ENCODE data around the gene AMZ1. TPM values are rescaled to one million over a fixed set of nuclear protein-coding genes. Genes with fewer than 3 reads are reported as not detected.

The AMZ1 gene
- total RNA-seq, 1 donor from 2014 or later: 1.2 TPM

GRCh38 chr7:2702594-2702957 is 14.6 kb downstream of the AMZ1 start:
- Mint-ChIP-seq H3K9me3 (no peaks in the 10 kb centered on the region), H3K27ac (peak overlapping the region; percentile 2), H3K4me3 (no peak overlapping the region), H3K27me3 (no peaks in the 10 kb centered on the region), H3K4me1 (ENCODE audit: unreplicated experiment) (peaks cover 6% of the 10 kb centered on the region), H3K36me3 (no peaks in the 10 kb centered on the region)
- TF ChIP-seq, protein P1, sequence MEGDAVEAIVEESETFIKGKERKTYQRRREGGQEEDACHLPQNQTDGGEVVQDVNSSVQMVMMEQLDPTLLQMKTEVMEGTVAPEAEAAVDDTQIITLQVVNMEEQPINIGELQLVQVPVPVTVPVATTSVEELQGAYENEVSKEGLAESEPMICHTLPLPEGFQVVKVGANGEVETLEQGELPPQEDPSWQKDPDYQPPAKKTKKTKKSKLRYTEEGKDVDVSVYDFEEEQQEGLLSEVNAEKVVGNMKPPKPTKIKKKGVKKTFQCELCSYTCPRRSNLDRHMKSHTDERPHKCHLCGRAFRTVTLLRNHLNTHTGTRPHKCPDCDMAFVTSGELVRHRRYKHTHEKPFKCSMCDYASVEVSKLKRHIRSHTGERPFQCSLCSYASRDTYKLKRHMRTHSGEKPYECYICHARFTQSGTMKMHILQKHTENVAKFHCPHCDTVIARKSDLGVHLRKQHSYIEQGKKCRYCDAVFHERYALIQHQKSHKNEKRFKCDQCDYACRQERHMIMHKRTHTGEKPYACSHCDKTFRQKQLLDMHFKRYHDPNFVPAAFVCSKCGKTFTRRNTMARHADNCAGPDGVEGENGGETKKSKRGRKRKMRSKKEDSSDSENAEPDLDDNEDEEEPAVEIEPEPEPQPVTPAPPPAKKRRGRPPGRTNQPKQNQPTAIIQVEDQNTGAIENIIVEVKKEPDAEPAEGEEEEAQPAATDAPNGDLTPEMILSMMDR (conservative IDR thresholded peaks at IDR 0.05): no peak
- DNase-seq (ENCODE audit: extremely low spot score, unreplicated experiment): no peak

DNA sequence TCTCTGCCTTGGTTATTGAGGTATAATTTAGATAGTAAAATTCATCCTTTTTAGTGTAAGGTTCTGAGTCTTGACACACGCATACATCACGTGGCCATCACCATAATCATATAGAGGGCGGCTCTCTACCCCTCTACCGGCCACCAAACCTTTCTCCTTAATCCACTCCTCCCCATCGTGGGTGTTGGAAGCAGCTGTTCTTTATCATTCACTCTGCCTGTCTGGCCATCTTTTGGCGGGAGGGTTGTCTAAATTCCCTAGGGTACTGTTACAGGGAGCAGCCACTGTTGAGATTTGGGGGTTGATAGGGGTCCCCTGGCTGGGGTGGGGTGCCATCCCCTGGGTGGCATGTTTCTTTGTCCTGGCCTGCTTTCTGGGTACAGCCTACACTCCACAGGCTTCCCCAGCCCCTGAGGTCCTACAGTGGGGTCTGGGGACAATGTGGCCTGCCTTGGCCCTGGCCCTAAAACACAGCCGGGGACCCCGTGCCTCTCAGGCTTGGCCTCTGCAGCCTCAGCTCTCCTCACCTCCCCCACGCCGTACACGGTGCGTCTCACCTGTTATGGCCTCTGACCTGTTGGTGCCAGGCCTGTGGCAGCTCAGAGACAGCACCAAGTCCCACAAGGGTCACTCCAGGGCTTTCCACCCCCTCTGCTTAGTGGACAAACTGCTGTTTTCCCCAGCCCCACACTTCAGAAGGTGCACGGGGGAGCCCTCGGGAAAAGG is 17.5 kb downstream of the AMZ1 start:
- Mint-ChIP-seq H3K27me3 (no peaks in the 10 kb centered on the region), H3K9me3 (no peaks in the 10 kb centered on the region), H3K27ac (no peak overlapping the region), H3K36me3 (no peaks in the 10 kb centered on the region), H3K4me3 (no peak overlapping the region), H3K4me1 (ENCODE audit: unreplicated experiment) (peaks cover 6% of the 10 kb centered on the region)
- no peak for DNase-seq (ENCODE audit: extremely low spot score, unreplicated experiment)
- TF ChIP-seq, protein P1 (conservative IDR thresholded peaks at IDR 0.05): no peak

- no peak overlapping the region for H3K27ac Mint-ChIP-seq
- no peaks in the 10 kb centered on the region for H3K9me3 Mint-ChIP-seq
- no peaks in the 10 kb centered on the region for H3K36me3 Mint-ChIP-seq
- TF ChIP-seq, protein P1 (conservative IDR thresholded peaks at IDR 0.05): no peak
- no peaks in the 10 kb centered on the region for H3K27me3 Mint-ChIP-seq
- no peak for DNase-seq (ENCODE audit: extremely low spot score, unreplicated experiment)
- H3K4me3 Mint-ChIP-seq: no peak overlapping the region
- peaks cover 6% of the 10 kb centered on the region for H3K4me1 Mint-ChIP-seq (ENCODE audit: unreplicated experiment)
Measured at GRCh38 chr7:2706685-2707126, 18.7 kb downstream of the AMZ1 start.

GRCh38 chr7:2707481-2707880 is 19.5 kb downstream of the AMZ1 start:
- no peak for DNase-seq (ENCODE audit: extremely low spot score, unreplicated experiment)
- TF ChIP-seq, protein P1 (conservative IDR thresholded peaks at IDR 0.05): no peak
- H3K9me3 Mint-ChIP-seq: no peaks in the 10 kb centered on the region
- H3K27ac Mint-ChIP-seq: no peak overlapping the region
- peaks cover 6% of the 10 kb centered on the region for H3K4me1 Mint-ChIP-seq (ENCODE audit: unreplicated experiment)
- H3K27me3 Mint-ChIP-seq: no peaks in the 10 kb centered on the region
- no peak overlapping the region for H3K4me3 Mint-ChIP-seq
- H3K36me3 Mint-ChIP-seq: no peaks in the 10 kb centered on the region

GRCh38 chr7:2708041-2708440 is 20.0 kb downstream of the AMZ1 start:
- Mint-ChIP-seq H3K27me3 (no peaks in the 10 kb centered on the region), H3K9me3 (no peaks in the 10 kb centered on the region), H3K4me1 (ENCODE audit: unreplicated experiment) (peaks cover 6% of the 10 kb centered on the region), H3K27ac (no peak overlapping the region), H3K4me3 (no peak overlapping the region), H3K36me3 (no peaks in the 10 kb centered on the region)
- TF ChIP-seq, protein P1 (conservative IDR thresholded peaks at IDR 0.05): no peak
- DNase-seq (ENCODE audit: extremely low spot score, unreplicated experiment): no peak
